ENCODE results near the gene PRXL2C. TPM values are rescaled to one million over a fixed set of nuclear protein-coding genes. Genes with fewer than 3 reads are reported as not detected.
"Not testable (repeated sequence)": the region's sequence is repeated elsewhere in the genome, so short reads cannot be mapped to it uniquely, and the experiment has no call there.

Gene PRXL2C
- total RNA-seq, 3 donors from 2014 or later (not counting 1 experiment from before 2014, with no cell fraction given), result 20.8 to 27.0 (median 22.1) TPM

- Mint-ChIP-seq H3K27ac (no peak overlapping the region), H3K36me3 (no peaks in the 10 kb centered on the region), H3K9me3 (no peaks in the 10 kb centered on the region), H3K4me3 (peak overlapping the region; percentile 82), H3K27me3 (ENCODE audit: low read depth in 2 of 2) (peaks cover 51 to 67% of the 10 kb centered on the region in 2 donors), H3K4me1 (peaks cover 7 to 12% of the 10 kb centered on the region in 2 donors)
- no peaks in the 10 kb centered on the region for H3K9me3 ChIP-seq (ENCODE audit: control insufficient read depth, insufficient read depth, low read length)
- 83% methylated on average over 4 of the region's 7 CpGs for WGBS (ENCODE audit: insufficient coverage)
- intact Hi-C loops (cut with micrococcal nuclease), result no loop called here
- ATAC-seq (no peak), DNase-seq (no peak)
- peaks cover 17% of the 10 kb centered on the region for H3K27me3 ChIP-seq (ENCODE audit: control insufficient read depth, insufficient read depth, low read length)
- no peaks in the 10 kb centered on the region for H3K36me3 ChIP-seq (ENCODE audit: control insufficient read depth, insufficient read depth, low read length)
- TF ChIP-seq, protein P1, sequence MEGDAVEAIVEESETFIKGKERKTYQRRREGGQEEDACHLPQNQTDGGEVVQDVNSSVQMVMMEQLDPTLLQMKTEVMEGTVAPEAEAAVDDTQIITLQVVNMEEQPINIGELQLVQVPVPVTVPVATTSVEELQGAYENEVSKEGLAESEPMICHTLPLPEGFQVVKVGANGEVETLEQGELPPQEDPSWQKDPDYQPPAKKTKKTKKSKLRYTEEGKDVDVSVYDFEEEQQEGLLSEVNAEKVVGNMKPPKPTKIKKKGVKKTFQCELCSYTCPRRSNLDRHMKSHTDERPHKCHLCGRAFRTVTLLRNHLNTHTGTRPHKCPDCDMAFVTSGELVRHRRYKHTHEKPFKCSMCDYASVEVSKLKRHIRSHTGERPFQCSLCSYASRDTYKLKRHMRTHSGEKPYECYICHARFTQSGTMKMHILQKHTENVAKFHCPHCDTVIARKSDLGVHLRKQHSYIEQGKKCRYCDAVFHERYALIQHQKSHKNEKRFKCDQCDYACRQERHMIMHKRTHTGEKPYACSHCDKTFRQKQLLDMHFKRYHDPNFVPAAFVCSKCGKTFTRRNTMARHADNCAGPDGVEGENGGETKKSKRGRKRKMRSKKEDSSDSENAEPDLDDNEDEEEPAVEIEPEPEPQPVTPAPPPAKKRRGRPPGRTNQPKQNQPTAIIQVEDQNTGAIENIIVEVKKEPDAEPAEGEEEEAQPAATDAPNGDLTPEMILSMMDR (IDR thresholded peaks at IDR 0.05), result no peak
- H3K4me1 ChIP-seq (ENCODE audit: control insufficient read depth, insufficient read depth, low read length), result peaks cover 13% of the 10 kb centered on the region
- no peak overlapping the region for H3K4me3 ChIP-seq (ENCODE audit: low read length)
- no peak overlapping the region for H3K27ac ChIP-seq (ENCODE audit: low read length)
These were observed 38.2 kb downstream of the PRXL2C start for GRCh38 chr9:96616817-96617438.

DNA sequence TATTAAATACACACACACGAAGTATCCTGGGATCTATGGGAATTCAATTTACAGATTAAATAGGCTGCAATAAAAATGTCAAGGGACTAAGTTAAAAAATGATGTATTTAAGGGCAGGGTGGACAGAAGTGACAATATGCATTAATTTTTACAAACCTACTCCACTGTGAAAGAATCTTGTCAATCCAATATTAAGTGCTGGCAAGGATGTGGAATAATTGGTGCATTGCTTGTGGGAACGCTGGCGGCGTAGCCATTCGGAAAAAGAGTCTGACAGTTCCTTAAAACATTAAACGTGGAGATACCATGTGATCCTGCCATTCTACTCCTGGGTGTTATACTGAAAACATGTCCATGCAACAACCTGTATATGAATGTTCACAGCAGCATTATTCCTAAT lies 39.7 kb downstream of the PRXL2C start:
- DNase-seq (no peak), ATAC-seq (no peak)
- intact Hi-C loops (cut with micrococcal nuclease), result no loop called here
- H3K27ac Mint-ChIP-seq, result no peak overlapping the region
- Histone ChIP-seq H3K36me3 (ENCODE audit: control insufficient read depth, insufficient read depth, low read length) (no peaks in the 10 kb centered on the region), H3K4me3 (ENCODE audit: low read length) (no peak overlapping the region), H3K9me3 (ENCODE audit: control insufficient read depth, insufficient read depth, low read length) (no peaks in the 10 kb centered on the region), H3K27me3 (ENCODE audit: control insufficient read depth, insufficient read depth, low read length) (peaks cover 17% of the 10 kb centered on the region), H3K27ac (ENCODE audit: low read length) (no peak overlapping the region), H3K4me1 (ENCODE audit: control insufficient read depth, insufficient read depth, low read length) (peaks cover 13% of the 10 kb centered on the region)
- no peaks in the 10 kb centered on the region for H3K9me3 Mint-ChIP-seq
- peaks cover 52 to 69% of the 10 kb centered on the region in 2 donors for H3K27me3 Mint-ChIP-seq (ENCODE audit: low read depth in 2 of 2)
- peaks cover under 1 to 12% of the 10 kb centered on the region in 2 donors for H3K4me1 Mint-ChIP-seq
- TF ChIP-seq, protein P1 (IDR thresholded peaks at IDR 0.05), result no peak
- no peaks in the 10 kb centered on the region for H3K36me3 Mint-ChIP-seq
- 98% methylated on average over 5 of the region's 6 CpGs for WGBS (ENCODE audit: insufficient coverage)
- H3K4me3 Mint-ChIP-seq, result no peak overlapping the region

GRCh38 chr9:96614664-96615063 lies 40.5 kb downstream of the PRXL2C start:
- intact Hi-C loops (cut with micrococcal nuclease); H3K4me1 ChIP-seq (ENCODE audit: control insufficient read depth, insufficient read depth, low read length); H3K4me3 Mint-ChIP-seq; H3K9me3 ChIP-seq (ENCODE audit: control insufficient read depth, insufficient read depth, low read length); H3K36me3 ChIP-seq (ENCODE audit: control insufficient read depth, insufficient read depth, low read length); H3K4me1 Mint-ChIP-seq; H3K9me3 Mint-ChIP-seq; DNase-seq; ATAC-seq; H3K4me3 ChIP-seq (ENCODE audit: low read length); H3K27ac Mint-ChIP-seq; H3K36me3 Mint-ChIP-seq; H3K27ac ChIP-seq (ENCODE audit: low read length): not testable (repeated sequence)
- H3K27me3 ChIP-seq (ENCODE audit: control insufficient read depth, insufficient read depth, low read length), result peaks cover 16% of the 10 kb centered on the region
- peaks cover 46 to 69% of the 10 kb centered on the region in 2 donors for H3K27me3 Mint-ChIP-seq (ENCODE audit: low read depth in 2 of 2)
- 73% methylated on average over 3 of the region's 4 CpGs for WGBS (ENCODE audit: insufficient coverage)

- 43% methylated on average over 1 of the region's 1 CpG for WGBS (ENCODE audit: insufficient coverage)
- Mint-ChIP-seq H3K9me3 (no peaks in the 10 kb centered on the region), H3K4me1 (peaks cover 0 to 1% of the 10 kb centered on the region in 2 donors), H3K27me3 (ENCODE audit: low read depth in 2 of 2) (peaks cover 45 to 72% of the 10 kb centered on the region in 2 donors), H3K27ac (no peak overlapping the region), H3K4me3 (no peak overlapping the region), H3K36me3 (no peaks in the 10 kb centered on the region)
- Histone ChIP-seq H3K27ac (ENCODE audit: low read length) (no peak overlapping the region), H3K27me3 (ENCODE audit: control insufficient read depth, insufficient read depth, low read length) (peaks cover 11% of the 10 kb centered on the region), H3K36me3 (ENCODE audit: control insufficient read depth, insufficient read depth, low read length) (no peaks in the 10 kb centered on the region), H3K4me3 (ENCODE audit: low read length) (no peak overlapping the region), H3K9me3 (ENCODE audit: control insufficient read depth, insufficient read depth, low read length) (no peaks in the 10 kb centered on the region), H3K4me1 (ENCODE audit: control insufficient read depth, insufficient read depth, low read length) (no peaks in the 10 kb centered on the region)
- ATAC-seq, result no peak
- intact Hi-C loops (cut with micrococcal nuclease), result no loop called here
- DNase-seq, result no peak
- TF ChIP-seq, protein P1 (IDR thresholded peaks at IDR 0.05), result no peak
These were observed 42.0 kb downstream of the PRXL2C start for GRCh38 chr9:96612966-96613589.

Data from natural killer cell (primary cell).